Upper lobe of left lung (tissue), 6 donors: ENCODE results near the gene PHF21B. TPM values are rescaled to one million over a fixed set of nuclear protein-coding genes. Genes with fewer than 3 reads are reported as not detected.

Experiments used
- ATAC-seq, 2 donors: fragments of 200-7000 bp; cut with Tn5 transposase; one replicate each; pipeline ENCODE4 v1.9.1; 2022; ENCODE audit warnings: mild to moderate bottlenecking in 2 of 2, moderate library complexity in 2 of 2; ENCODE audit not compliant: low FRiP score in 2 of 2
- DNase-seq, 2 donors: peaks; one replicate each; pipeline ENCODE4 v3.0.0-alpha.2; 2019 to 2020
- H3K27ac ChIP-seq, 4 donors: fragments of 200-600 bp; sonication (generic); one replicate each; pipeline ENCODE4 v1.5.1; 2016 to 2019
- H3K27me3 ChIP-seq, 4 donors: fragments of 200-600 bp; sonication (generic); one replicate each; pipeline ENCODE4 v1.5.1; 2017 to 2019
- H3K36me3 ChIP-seq, 4 donors: fragments of 200-600 bp; sonication (generic); one replicate each; pipeline ENCODE4 v1.5.1; 2016 to 2019
- H3K4me1 ChIP-seq, 4 donors: fragments of 200-600 bp; sonication (generic); one replicate each; pipeline ENCODE4 v1.5.1; 2018 to 2019
- H3K4me3 ChIP-seq, 4 donors: fragments of 200-600 bp; sonication (generic); one replicate each; pipeline ENCODE4 v1.5.1; 2017 to 2019; ENCODE audit warnings: mild to moderate bottlenecking in 2 of 4, moderate library complexity in 1 of 4
- H3K9me3 ChIP-seq, 4 donors: fragments of 200-600 bp; sonication (generic); one replicate each; pipeline ENCODE4 v1.5.1; 2018 to 2019
- CTCF ChIP-seq, 6 experiments: fragments of 450-650 bp in 4 of 6; fragments of 200-600 bp in 2 of 6; sonication (generic) in 2 of 6; IDR thresholded peaks; one replicate each; pipeline ENCODE4 v1.5.1; 2016 to 2019; ENCODE audit warnings: antibody characterized with exemption in 6 of 6
- EP300 ChIP-seq, 4 donors: sonication (generic); formaldehyde crosslinking; IDR thresholded peaks; one replicate each; pipeline ENCODE4 v1.5.1; 2017; ENCODE audit warnings: antibody characterized with exemption in 4 of 4, control low read depth in 2 of 4
- POLR2A ChIP-seq, 4 donors: fragments of 450-650 bp; IDR thresholded peaks; one replicate each; pipeline ENCODE4 v1.5.1; 2016 to 2017; ENCODE audit warnings: antibody characterized with exemption in 4 of 4, mild to moderate bottlenecking in 2 of 4
- POLR2AphosphoS5 ChIP-seq, 2 donors: sonication (generic); formaldehyde crosslinking; IDR thresholded peaks; one replicate each; pipeline ENCODE4 v1.5.1; 2017; ENCODE audit warnings: antibody characterized with exemption in 2 of 2
- WGBS, 2 donors: methylation state at CpG; one replicate each; pipeline ENCODE4 v1.1.5; 2017 to 2018; 5-methylcytosine and 5-hydroxymethylcytosine counted together
- total RNA-seq, 6 donors: library from RNA; depleted of rRNA in 4 of 6; stranded (reverse); fragments of >200 nt in 4 of 6; gene quantifications; one replicate each; pipeline versions ENCODE4 v1.1.0 to v1.2.1, GENCODE V29; 2016 to 2021
- donor health status: DM: no; HTN: no; CAD: no; lungs with moderate emphysema.
- donor health status: DM: no; HTN: yes; CAD: no; lungs with severe emphysema.

The PHF21B gene
- total RNA-seq, 6 donors from 2014 or later = 0.06 to 0.24 TPM; not detected in 4

- Histone ChIP-seq H3K27ac (no peak overlapping the region), H3K27me3 (no peaks in the 10 kb centered on the region), H3K4me1 (no peaks in the 10 kb centered on the region), H3K4me3 (no peak overlapping the region), H3K9me3 (no peaks in the 10 kb centered on the region), H3K36me3 (no peaks in the 10 kb centered on the region)
- TF ChIP-seq POLR2A (IDR thresholded peaks at IDR 0.05) = no peak
- TF ChIP-seq EP300 (IDR thresholded peaks at IDR 0.05) = no peak
- TF ChIP-seq POLR2AphosphoS5 (IDR thresholded peaks at IDR 0.05) = no peak
- no peak for TF ChIP-seq CTCF (IDR thresholded peaks at IDR 0.05)
- no peak for DNase-seq
- 88 to 92% methylated on average over 9 of the region's 9 CpGs for WGBS, 2 donors
- ATAC-seq = no peak
These were observed 40.0 kb downstream of the PHF21B start for GRCh38 chr22:44969817-44970216.

GRCh38 chr22:44968736-44969135, 41.1 kb downstream of the PHF21B start:
- ATAC-seq (no peak), DNase-seq (no peak)
- no peak overlapping the region for H3K4me3 ChIP-seq
- H3K9me3 ChIP-seq = no peaks in the 10 kb centered on the region
- no peaks in the 10 kb centered on the region for H3K36me3 ChIP-seq
- H3K27me3 ChIP-seq = no peaks in the 10 kb centered on the region
- 68 to 83% methylated on average over 7 of the region's 7 CpGs for WGBS, 2 donors
- H3K4me1 ChIP-seq = no peaks in the 10 kb centered on the region
- TF ChIP-seq POLR2AphosphoS5 (IDR thresholded peaks at IDR 0.05) (no peak), POLR2A (IDR thresholded peaks at IDR 0.05) (no peak), EP300 (IDR thresholded peaks at IDR 0.05) (no peak), CTCF (IDR thresholded peaks at IDR 0.05) (no peak)
- no peak overlapping the region for H3K27ac ChIP-seq

GRCh38 chr22:44965171-44965570, 44.6 kb downstream of the PHF21B start:
- DNase-seq (no peak), ATAC-seq (no peak)
- WGBS, 2 donors = 81 to 87% methylated on average over 3 to 6 of the region's 6 CpGs
- Histone ChIP-seq H3K4me3 (no peak overlapping the region), H3K27ac (no peak overlapping the region), H3K9me3 (no peaks in the 10 kb centered on the region), H3K4me1 (no peaks in the 10 kb centered on the region), H3K27me3 (no peaks in the 10 kb centered on the region), H3K36me3 (no peaks in the 10 kb centered on the region)
- TF ChIP-seq POLR2A (IDR thresholded peaks at IDR 0.05) (no peak), POLR2AphosphoS5 (IDR thresholded peaks at IDR 0.05) (no peak), CTCF (IDR thresholded peaks at IDR 0.05) (no peak), EP300 (IDR thresholded peaks at IDR 0.05) (no peak)

GRCh38 chr22:44964722-44965078, 45.1 kb downstream of the PHF21B start:
- no peak for ATAC-seq
- DNase-seq = no peak
- WGBS, 2 donors = 60 to 83% methylated on average over 3 to 6 of the region's 6 CpGs
- no peaks in the 10 kb centered on the region for H3K27me3 ChIP-seq
- no peak overlapping the region for H3K27ac ChIP-seq
- no peaks in the 10 kb centered on the region for H3K4me1 ChIP-seq
- no peak for TF ChIP-seq POLR2A (IDR thresholded peaks at IDR 0.05)
- TF ChIP-seq POLR2AphosphoS5 (IDR thresholded peaks at IDR 0.05) = no peak
- TF ChIP-seq CTCF (IDR thresholded peaks at IDR 0.05) = no peak
- TF ChIP-seq EP300 (IDR thresholded peaks at IDR 0.05) = no peak
- no peaks in the 10 kb centered on the region for H3K36me3 ChIP-seq
- no peak overlapping the region for H3K4me3 ChIP-seq
- no peaks in the 10 kb centered on the region for H3K9me3 ChIP-seq

GRCh38 chr22:44963832-44964721, 45.7 kb downstream of the PHF21B start:
- Histone ChIP-seq H3K9me3 (no peaks in the 10 kb centered on the region), H3K27me3 (no peaks in the 10 kb centered on the region), H3K4me1 (no peaks in the 10 kb centered on the region), H3K27ac (no peak overlapping the region), H3K36me3 (no peaks in the 10 kb centered on the region), H3K4me3 (no peak overlapping the region)
- 70 to 74% methylated on average over 17 to 19 of the region's 20 CpGs for WGBS, 2 donors
- no peak for DNase-seq
- ATAC-seq = no peak
- TF ChIP-seq EP300 (IDR thresholded peaks at IDR 0.05) (no peak), POLR2A (IDR thresholded peaks at IDR 0.05) (no peak), CTCF (IDR thresholded peaks at IDR 0.05) (no peak), POLR2AphosphoS5 (IDR thresholded peaks at IDR 0.05) (no peak)
